CD4-positive, alpha-beta T cell (primary cell): ENCODE data around the gene FLNC. TPM values are rescaled to one million over a fixed set of nuclear protein-coding genes. Genes with fewer than 3 reads are reported as not detected.
A peak's percentile ranks its signal among the peaks of the same experiment; 100 is the strongest.

ENCODE experiments used
- ATAC-seq: fragments of 200-7000 bp; cut with Tn5 transposase; one replicate; pipeline ENCODE4 v1.10.0; 2022; ENCODE audit warnings: mild to moderate bottlenecking; ENCODE audit not compliant: poor library complexity
- CTCF ChIA-PET: fragments of 350-600 bp; sonication (Branson Sonifier 250); formaldehyde crosslinking; loops from one replicate; lab custom pipeline; 2021; ENCODE audit warnings: antibody characterized with exemption, inconsistent platforms; lab: Charles Lee
- POLR2A ChIA-PET: fragments of 350-600 bp; sonication (Branson Sonifier 250); formaldehyde crosslinking; loops from one replicate; lab custom pipeline; 2021; ENCODE audit warnings: antibody characterized with exemption, inconsistent platforms; lab: Charles Lee
- DNase-seq, 14 experiments: peaks; one replicate each; pipeline ENCODE4 v3.0.0-alpha.2; 2013 to 2020; ENCODE audit warnings: mixed read lengths in 2 of 14
- H3K27ac ChIP-seq, 2 donors: one replicate each; pipeline versions ENCODE4 v1.5.1 to v1.7.0; 2013; ENCODE audit warnings: low read length in 2 of 2, low read depth in 1 of 2, mild to moderate bottlenecking in 1 of 2
- H3K27me3 ChIP-seq, 2 experiments: 1 replicate in 1 of 2; 2 replicates in 1 of 2; pipeline versions ENCODE4 v1.6.1 to v1.7.0; 2013; ENCODE audit warnings: low read length in 2 of 2, control low read depth in 1 of 2, mild to moderate bottlenecking in 1 of 2, moderate library complexity in 1 of 2; ENCODE audit not compliant: insufficient read depth in 2 of 2, control insufficient read depth in 1 of 2
- H3K36me3 ChIP-seq: one replicate; pipeline ENCODE4 v1.6.1; 2013; ENCODE audit warnings: low read length, control low read depth; ENCODE audit not compliant: insufficient read depth
- H3K4me1 ChIP-seq: one replicate; pipeline ENCODE4 v1.6.1; 2013; ENCODE audit warnings: low read length, control low read depth; ENCODE audit not compliant: insufficient read depth
- H3K4me3 ChIP-seq: one replicate; pipeline ENCODE4 v1.5.1; 2013; ENCODE audit warnings: mild to moderate bottlenecking, low read length, moderate library complexity
- H3K9me3 ChIP-seq, 2 experiments: 1 replicate in 1 of 2; 2 replicates in 1 of 2; pipeline versions ENCODE4 v1.6.1 to v1.7.0; 2013; ENCODE audit warnings: low read length in 2 of 2, mild to moderate bottlenecking in 2 of 2, control low read depth in 1 of 2, moderate library complexity in 1 of 2; ENCODE audit not compliant: control insufficient read depth in 1 of 2, insufficient read depth in 1 of 2
- H3K27ac Mint-ChIP-seq: one replicate; pipeline ENCODE4 v1.8.0; 2020; ENCODE audit warnings: mixed read lengths
- H3K27me3 Mint-ChIP-seq: one replicate; pipeline ENCODE4 v1.8.0; 2021; ENCODE audit warnings: mixed read lengths
- H3K36me3 Mint-ChIP-seq: one replicate; pipeline ENCODE4 v1.8.0; 2021; ENCODE audit warnings: low read depth, mixed read lengths
- H3K4me1 Mint-ChIP-seq: one replicate; pipeline ENCODE4 v1.8.0; 2021; ENCODE audit warnings: low read depth, mixed read lengths
- H3K4me3 Mint-ChIP-seq: one replicate; pipeline ENCODE4 v1.8.0; 2020; ENCODE audit warnings: mild to moderate bottlenecking, mixed read lengths
- H3K9me3 Mint-ChIP-seq: one replicate; pipeline ENCODE4 v1.8.0; 2020; ENCODE audit warnings: mixed read lengths
- CTCF ChIP-seq: fragments of 200-600 bp; IDR thresholded peaks from one replicate; pipeline ENCODE4 v1.8.0; 2022; ENCODE audit warnings: antibody characterized with exemption, mild to moderate bottlenecking
- intact Hi-C, 2 experiments: fragments of 100-400 bp; cut with DNase I in 1 of 2; cut with micrococcal nuclease in 1 of 2; formaldehyde crosslinking; loops; one replicate each; pipeline versions ENCODE4 v1.15.1 to v1.9.0; 2023 to 2025; cut with DNase I, micrococcal nuclease
- total RNA-seq, 174 experiments: library from RNA in 2 of 174; stranded (reverse) in 2 of 174; gene quantifications; one replicate each; pipeline ENCODE4 v1.2.3 and lab custom pipeline; 2021 to 2026

The FLNC gene
- total RNA-seq, 2 experiments from 2014 or later: 0.06 to 0.08 TPM

DNA sequence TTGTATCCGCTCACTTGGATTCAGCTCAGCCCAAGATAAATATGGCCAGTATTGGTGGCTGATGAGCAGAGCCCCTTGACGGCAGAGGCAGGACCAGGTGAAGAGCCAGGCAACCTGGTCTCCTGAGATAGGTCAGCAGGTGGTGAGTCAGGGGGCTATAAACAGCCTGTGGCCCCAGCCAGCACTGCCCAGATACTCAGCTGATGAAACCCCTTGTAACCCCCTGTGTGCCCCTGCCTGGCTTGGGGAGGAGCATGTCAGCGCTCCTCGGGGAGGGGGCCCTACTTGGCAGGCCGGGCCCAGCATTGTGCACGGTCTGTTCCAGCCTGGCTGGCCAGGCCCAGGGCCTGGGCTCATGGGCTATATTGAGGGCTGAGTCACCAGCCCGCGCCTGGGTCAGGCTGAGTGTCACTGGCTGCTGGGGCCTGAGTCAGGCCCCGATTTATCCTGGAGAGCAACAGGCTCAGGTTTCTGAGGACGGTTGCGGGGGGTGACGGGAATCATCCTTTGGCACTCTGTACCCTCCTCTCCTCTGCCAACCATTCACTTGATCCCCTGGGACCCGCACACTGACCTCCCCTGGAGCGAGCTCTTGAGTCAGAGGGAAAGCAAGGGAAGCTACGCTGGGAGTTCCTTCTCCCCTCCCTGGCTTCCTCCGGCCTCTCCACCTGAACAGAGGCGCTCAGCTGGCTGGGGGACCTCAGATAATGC lies 2.8 kb upstream of the FLNC start:
- ATAC-seq (no peak), DNase-seq (no peak)
- ChIA-PET CTCF (no interaction called here), POLR2A (no interaction called here)
- Mint-ChIP-seq H3K27me3 (peaks cover 65% of the 10 kb centered on the region), H3K9me3 (no peaks in the 10 kb centered on the region), H3K27ac (no peak overlapping the region), H3K36me3 (no peaks in the 10 kb centered on the region), H3K4me3 (no peak overlapping the region), H3K4me1 (peaks cover 13% of the 10 kb centered on the region)
- Histone ChIP-seq H3K27me3 (peaks cover 41 to 50% of the 10 kb centered on the region in 2 experiments), H3K4me1 (peaks cover 26% of the 10 kb centered on the region), H3K36me3 (no peaks in the 10 kb centered on the region), H3K27ac (no peak overlapping the region), H3K4me3 (no peak overlapping the region), H3K9me3 (peaks cover 0 to 22% of the 10 kb centered on the region in 2 experiments)
- intact Hi-C loops: no loop called here
- TF ChIP-seq CTCF: no peak

- Histone ChIP-seq H3K4me1 (peaks cover 26% of the 10 kb centered on the region), H3K9me3 (peaks cover 0 to 22% of the 10 kb centered on the region in 2 experiments), H3K27me3 (peaks cover 42 to 55% of the 10 kb centered on the region in 2 experiments), H3K36me3 (no peaks in the 10 kb centered on the region), H3K27ac (no peak overlapping the region), H3K4me3 (no peak overlapping the region)
- no peaks in the 10 kb centered on the region for H3K9me3 Mint-ChIP-seq
- ATAC-seq (no peak), DNase-seq (no peak)
- no peak for TF ChIP-seq CTCF
- CTCF ChIA-PET: no interaction called here
- POLR2A ChIA-PET: no interaction called here
- no peaks in the 10 kb centered on the region for H3K36me3 Mint-ChIP-seq
- H3K4me1 Mint-ChIP-seq: peaks cover 13% of the 10 kb centered on the region
- no peak overlapping the region for H3K27ac Mint-ChIP-seq
- no peak overlapping the region for H3K4me3 Mint-ChIP-seq
- intact Hi-C loops: no loop called here
- peaks cover 65% of the 10 kb centered on the region for H3K27me3 Mint-ChIP-seq
These were observed 2.1 kb upstream of the FLNC start for GRCh38 chr7:128827971-128828711.

DNA sequence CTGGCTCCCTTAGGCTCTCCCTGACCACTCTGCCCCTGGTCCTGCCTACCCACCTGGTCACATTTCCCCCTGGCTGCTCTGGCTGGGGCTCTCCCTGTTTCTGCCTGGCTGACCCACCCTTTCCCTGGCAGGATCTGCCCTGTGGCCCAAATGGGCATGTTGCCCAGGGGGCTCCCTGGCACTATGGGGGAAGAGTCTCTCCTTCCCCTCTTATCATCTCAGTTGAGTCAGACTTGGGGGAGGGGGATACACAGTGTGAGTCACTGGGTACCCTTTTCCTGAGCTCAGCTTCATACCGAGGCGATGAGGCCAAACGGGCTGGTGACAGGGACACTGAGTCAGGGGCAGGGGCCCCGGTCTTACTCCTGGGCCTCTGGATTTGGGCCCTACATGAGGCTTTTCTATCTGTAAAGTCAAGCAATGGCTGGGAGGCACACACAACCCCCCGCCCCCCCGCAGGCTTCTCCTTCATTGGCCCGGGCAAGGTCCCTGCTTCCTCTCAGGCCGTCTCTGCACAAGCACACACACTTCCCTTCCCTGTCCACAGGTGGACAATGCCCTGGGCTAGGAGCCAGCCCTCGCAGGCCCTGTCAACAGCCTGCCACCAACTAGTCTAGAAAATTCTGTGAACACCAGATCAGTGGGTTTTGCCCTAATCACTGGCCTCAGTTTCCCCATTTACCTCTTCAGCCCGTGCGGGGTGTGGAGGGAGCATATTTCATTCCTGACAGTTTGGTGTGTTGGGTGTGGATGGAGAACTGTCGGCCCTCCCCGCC lies 627 bp upstream of the FLNC start:
- Histone ChIP-seq H3K27me3 (peaks cover 42 to 55% of the 10 kb centered on the region in 2 experiments), H3K27ac (no peak overlapping the region), H3K9me3 (peaks cover 0 to 22% of the 10 kb centered on the region in 2 experiments), H3K36me3 (no peaks in the 10 kb centered on the region), H3K4me3 (no peak overlapping the region), H3K4me1 (peaks cover 26% of the 10 kb centered on the region)
- Mint-ChIP-seq H3K4me1 (peaks cover 13% of the 10 kb centered on the region), H3K36me3 (no peaks in the 10 kb centered on the region), H3K27me3 (peaks cover 57% of the 10 kb centered on the region), H3K9me3 (no peaks in the 10 kb centered on the region), H3K4me3 (peak overlapping the region; percentile 38), H3K27ac (no peak overlapping the region)
- intact Hi-C loops: no loop called here
- ATAC-seq (no peak), DNase-seq (no peak)
- TF ChIP-seq CTCF: no peak
- ChIA-PET CTCF (interaction anchor here (0.7 kb wide), 1 partner anchor 157 kb away, joined by 3 read pairs; no protein-coding TSS in a partner anchor), POLR2A (no interaction called here)
